BJ (cell line): Measurements from ENCODE around the gene OPTC. TPM values are rescaled to one million over a fixed set of nuclear protein-coding genes. Genes with fewer than 3 reads are reported as not detected.
"Not testable (repeated sequence)": the region's sequence is repeated elsewhere in the genome, so short reads cannot be mapped to it uniquely, and the experiment has no call there.

Experiments used
- CTCF ChIA-PET: fragments of 350-600 bp; formaldehyde crosslinking; extraction: SDS; loops from one replicate; lab custom pipeline; 2021; ENCODE audit warnings: antibody characterized with exemption, inconsistent platforms; lab: Yijun Ruan, JAX
- POLR2A ChIA-PET: fragments of 300-600 bp; sonication (Branson Sonifier 250); formaldehyde crosslinking; extraction: SDS; loops from one replicate; lab custom pipeline; 2021; ENCODE audit warnings: antibody characterized with exemption; lab: Charles Lee
- DNase-seq: peaks from one replicate; pipeline ENCODE4 v3.0.0-alpha.2; 2011; ENCODE audit warnings: low read depth
- H3K27me3 ChIP-seq: 2 replicates; pipeline ENCODE4 v1.6.0; 2011; ENCODE audit warnings: low read length; ENCODE audit not compliant: control insufficient read depth, insufficient read depth
- H3K36me3 ChIP-seq: 2 replicates; pipeline ENCODE4 v1.5.1; 2011; ENCODE audit warnings: low read length; ENCODE audit not compliant: control insufficient read depth, insufficient read depth
- H3K4me3 ChIP-seq: 2 replicates; pipeline ENCODE4 v1.5.1; 2011; ENCODE audit warnings: low read depth, mild to moderate bottlenecking, control low read depth, low read length
- polyA minus RNA-seq: library from RNA; depleted of rRNA, polyadenylated mRNA; stranded (reverse); fragments of >200 nt; gene quantifications from 2 replicates; pipeline ENCODE4 v1.2.3, GENCODE V29; 2011; rRNA and poly(A)+ RNA removed
- polyA plus RNA-seq: library from polyadenylated mRNA; depleted of rRNA; stranded (reverse); fragments of >200 nt; gene quantifications from 2 replicates; pipeline ENCODE4 v1.2.3, GENCODE V29; 2011; rRNA removed
- TF ChIP-seq, protein P1 (sequence below): IDR thresholded peaks from 2 replicates; pipeline ENCODE4 v1.5.1; 2011; ENCODE audit warnings: low read depth, mild to moderate bottlenecking, control low read depth, inconsistent platforms, low read length, moderate library complexity; ENCODE audit not compliant: insufficient read depth

OPTC gene, protein sequence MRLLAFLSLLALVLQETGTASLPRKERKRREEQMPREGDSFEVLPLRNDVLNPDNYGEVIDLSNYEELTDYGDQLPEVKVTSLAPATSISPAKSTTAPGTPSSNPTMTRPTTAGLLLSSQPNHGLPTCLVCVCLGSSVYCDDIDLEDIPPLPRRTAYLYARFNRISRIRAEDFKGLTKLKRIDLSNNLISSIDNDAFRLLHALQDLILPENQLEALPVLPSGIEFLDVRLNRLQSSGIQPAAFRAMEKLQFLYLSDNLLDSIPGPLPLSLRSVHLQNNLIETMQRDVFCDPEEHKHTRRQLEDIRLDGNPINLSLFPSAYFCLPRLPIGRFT
- polyA plus RNA-seq (not detected in 2 replicates), polyA minus RNA-seq (not detected in 2 replicates)

DNA sequence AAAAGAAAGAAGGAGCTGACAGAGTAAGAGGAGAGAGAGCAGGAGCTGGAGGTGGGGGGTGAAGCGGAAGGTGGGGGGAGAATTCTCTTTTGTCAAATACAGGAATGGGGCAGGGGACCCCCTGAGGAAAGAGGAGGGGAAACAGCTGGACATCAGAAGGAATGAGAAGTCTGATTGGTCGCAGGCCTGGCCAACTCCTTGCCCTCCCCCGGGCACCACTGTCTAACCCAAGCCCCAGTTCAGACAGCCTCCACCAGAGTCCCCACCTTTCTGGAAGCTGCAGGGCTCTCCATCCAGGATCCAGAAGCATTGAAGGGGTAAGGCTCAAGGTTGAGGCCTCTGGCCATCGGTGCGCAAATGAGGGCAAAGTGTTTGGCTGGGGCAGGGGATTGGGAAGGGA is at the start of gene OPTC:
Gene OPTC, plus strand, starts transcription at position 253 of the 400 bp plus-strand sequence. CDS start 1,853 bp downstream, outside the sequence.
- TF ChIP-seq, protein P1, sequence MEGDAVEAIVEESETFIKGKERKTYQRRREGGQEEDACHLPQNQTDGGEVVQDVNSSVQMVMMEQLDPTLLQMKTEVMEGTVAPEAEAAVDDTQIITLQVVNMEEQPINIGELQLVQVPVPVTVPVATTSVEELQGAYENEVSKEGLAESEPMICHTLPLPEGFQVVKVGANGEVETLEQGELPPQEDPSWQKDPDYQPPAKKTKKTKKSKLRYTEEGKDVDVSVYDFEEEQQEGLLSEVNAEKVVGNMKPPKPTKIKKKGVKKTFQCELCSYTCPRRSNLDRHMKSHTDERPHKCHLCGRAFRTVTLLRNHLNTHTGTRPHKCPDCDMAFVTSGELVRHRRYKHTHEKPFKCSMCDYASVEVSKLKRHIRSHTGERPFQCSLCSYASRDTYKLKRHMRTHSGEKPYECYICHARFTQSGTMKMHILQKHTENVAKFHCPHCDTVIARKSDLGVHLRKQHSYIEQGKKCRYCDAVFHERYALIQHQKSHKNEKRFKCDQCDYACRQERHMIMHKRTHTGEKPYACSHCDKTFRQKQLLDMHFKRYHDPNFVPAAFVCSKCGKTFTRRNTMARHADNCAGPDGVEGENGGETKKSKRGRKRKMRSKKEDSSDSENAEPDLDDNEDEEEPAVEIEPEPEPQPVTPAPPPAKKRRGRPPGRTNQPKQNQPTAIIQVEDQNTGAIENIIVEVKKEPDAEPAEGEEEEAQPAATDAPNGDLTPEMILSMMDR = no peak
- POLR2A ChIA-PET = no interaction called here
- CTCF ChIA-PET = interaction anchor here (0.7 to 4.4 kb wide), 8 partner anchors 10 to 938 kb away, joined by 3 to 19 read pairs (median 4); no protein-coding TSS in a partner anchor

DNA sequence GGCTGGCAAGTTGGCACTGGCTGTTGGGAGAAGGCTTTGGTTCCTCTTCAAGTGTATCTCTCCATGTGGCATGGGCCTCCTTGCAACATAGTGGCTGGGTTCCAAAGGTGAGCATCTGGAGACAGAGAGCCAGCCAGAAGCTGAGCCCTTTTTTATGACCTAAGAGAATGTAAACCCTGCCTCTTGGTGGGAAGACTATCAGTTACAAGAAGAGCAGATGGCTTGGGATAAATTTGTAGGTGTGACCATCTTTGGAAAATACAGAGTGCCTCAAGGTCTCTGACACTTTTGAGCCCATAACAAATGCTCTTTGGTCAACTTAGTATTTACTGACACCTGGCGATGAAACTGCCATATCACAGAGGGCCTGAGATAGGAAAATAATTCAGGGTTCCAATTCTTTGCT is 49.8 kb upstream of the OPTC start:
- H3K4me3 ChIP-seq = no peak overlapping the region
- no peaks in the 10 kb centered on the region for H3K36me3 ChIP-seq
- TF ChIP-seq, protein P1 = no peak
- ChIA-PET CTCF (interaction anchor here (5.7 to 9.7 kb wide), 2 partner anchors 44 to 104 kb away, joined by 60 to 185 read pairs; no protein-coding TSS in a partner anchor), POLR2A (no interaction called here)
- DNase-seq = no peak
- H3K27me3 ChIP-seq = no peaks in the 10 kb centered on the region

More for the DNA sequence above, at the start of gene OPTC:
- Histone ChIP-seq H3K4me3 (no peak within 1 kb of the TSS), H3K27me3 (no peaks in the 10 kb centered on the region), H3K36me3 (no peaks in the 10 kb centered on the region)
- no peak for DNase-seq

DNA sequence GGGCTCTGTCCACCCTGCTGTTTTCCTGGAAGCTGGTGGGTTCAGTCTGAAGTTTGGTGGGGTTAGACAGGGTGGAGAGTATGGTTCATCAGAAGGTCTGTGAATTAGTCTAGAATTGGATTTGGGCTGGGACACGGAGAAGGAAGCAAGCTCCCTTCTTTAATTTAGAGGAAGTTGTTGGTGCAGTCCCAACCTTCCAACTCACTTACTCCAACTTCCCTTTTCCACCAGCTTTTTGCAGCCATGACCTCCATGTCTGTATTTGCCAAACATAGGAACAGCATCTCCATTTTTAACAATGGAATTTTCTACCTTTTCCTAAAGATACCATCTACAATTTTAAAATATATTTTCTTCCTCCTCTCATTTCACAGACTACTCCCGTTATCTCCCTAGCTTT is 46.8 kb upstream of the OPTC start:
- no peaks in the 10 kb centered on the region for H3K27me3 ChIP-seq
- DNase-seq = no peak
- POLR2A ChIA-PET = no interaction called here
- CTCF ChIA-PET = interaction anchor here (1.0 to 9.7 kb wide), 6 partner anchors 15 to 107 kb away, joined by 3 to 185 read pairs (median 5); no protein-coding TSS in a partner anchor
- TF ChIP-seq, protein P1 = no peak
- H3K4me3 ChIP-seq = no peak overlapping the region
- no peaks in the 10 kb centered on the region for H3K36me3 ChIP-seq

DNA sequence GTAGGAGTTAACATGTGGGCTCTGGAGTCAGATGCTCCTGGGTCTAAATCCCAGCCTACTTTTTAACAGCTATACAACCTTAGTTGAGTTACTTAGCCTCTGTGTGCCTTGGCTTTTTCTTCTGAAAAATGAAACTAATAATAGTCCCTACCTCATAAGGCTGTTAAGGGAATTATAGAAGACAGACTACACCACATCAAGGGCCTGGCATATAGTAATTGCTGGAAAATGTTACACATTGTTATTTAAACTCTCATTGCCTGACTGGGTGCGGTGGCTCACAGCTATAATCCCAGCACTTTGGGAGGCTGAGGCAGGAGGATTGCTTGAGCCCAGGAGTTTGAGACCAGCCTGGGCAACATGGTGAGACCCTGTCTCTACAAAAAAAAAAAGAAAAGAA is 46.4 kb upstream of the OPTC start:
- CTCF ChIA-PET = interaction anchor here (1.0 to 9.7 kb wide), 6 partner anchors 14 to 107 kb away, joined by 3 to 185 read pairs (median 5); no protein-coding TSS in a partner anchor
- H3K36me3 ChIP-seq, POLR2A ChIA-PET, DNase-seq, H3K4me3 ChIP-seq, H3K27me3 ChIP-seq: not testable (repeated sequence)

DNA sequence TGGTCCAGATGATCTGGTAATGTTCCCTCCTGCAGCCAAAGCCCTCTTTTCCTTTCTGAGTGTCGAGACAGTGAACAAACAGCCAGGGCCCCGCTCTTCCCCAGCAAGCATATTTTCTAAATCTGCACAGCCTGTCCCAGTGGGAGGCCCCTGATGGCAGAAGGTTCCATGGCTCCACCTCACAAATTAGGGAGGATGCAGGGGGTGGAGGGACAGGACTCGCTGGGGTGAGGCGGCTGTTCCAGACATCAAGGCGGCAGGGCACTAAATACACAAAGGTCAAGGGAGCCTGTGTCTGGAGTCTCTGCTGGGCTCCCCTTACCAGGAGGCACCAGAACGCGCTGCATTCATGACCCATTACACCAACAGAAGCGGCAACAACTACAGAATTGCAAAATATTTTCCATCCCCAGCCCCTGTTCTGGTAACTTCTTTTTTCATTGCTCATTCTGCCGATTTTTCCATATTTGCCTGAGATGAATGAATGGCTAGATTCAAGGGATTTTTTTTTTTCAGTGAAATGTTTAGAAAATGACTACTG is 45.4 kb upstream of the OPTC start:
- no peak for DNase-seq
- H3K4me3 ChIP-seq = no peak overlapping the region
- H3K36me3 ChIP-seq = no peaks in the 10 kb centered on the region
- ChIA-PET POLR2A (no interaction called here), CTCF (no interaction called here)
- H3K27me3 ChIP-seq = no peaks in the 10 kb centered on the region
- TF ChIP-seq, protein P1 = no peak
